Panc1 (cell line): ENCODE measurements around the gene RTP5.

Experiments
- POLR2AphosphoS5 ChIP-seq: IDR thresholded peaks from 2 replicates; pipeline ENCODE4 v1.6.1; 2012; ENCODE audit warnings: mild to moderate bottlenecking, low read depth, low read length, moderate library complexity
- TF ChIP-seq, protein P1 (sequence below): fragments of 450-650 bp; IDR thresholded peaks from 2 replicates; pipeline ENCODE4 v1.5.1; 2017; ENCODE audit warnings: mild to moderate bottlenecking
- TF ChIP-seq, protein P2 (sequence below), 2 experiments: IDR thresholded peaks; 2 replicates each; pipeline ENCODE4 v1.6.1; 2011 to 2012; ENCODE audit warnings: low read depth in 2 of 2, control low read depth in 1 of 2, low read length in 1 of 2, mild to moderate bottlenecking in 1 of 2, moderate library complexity in 1 of 2; ENCODE audit not compliant: insufficient read depth in 1 of 2

GRCh38 chr2:241873803-241874110 lies 4.2 kb downstream of the RTP5 start:
- TF ChIP-seq, protein P1, sequence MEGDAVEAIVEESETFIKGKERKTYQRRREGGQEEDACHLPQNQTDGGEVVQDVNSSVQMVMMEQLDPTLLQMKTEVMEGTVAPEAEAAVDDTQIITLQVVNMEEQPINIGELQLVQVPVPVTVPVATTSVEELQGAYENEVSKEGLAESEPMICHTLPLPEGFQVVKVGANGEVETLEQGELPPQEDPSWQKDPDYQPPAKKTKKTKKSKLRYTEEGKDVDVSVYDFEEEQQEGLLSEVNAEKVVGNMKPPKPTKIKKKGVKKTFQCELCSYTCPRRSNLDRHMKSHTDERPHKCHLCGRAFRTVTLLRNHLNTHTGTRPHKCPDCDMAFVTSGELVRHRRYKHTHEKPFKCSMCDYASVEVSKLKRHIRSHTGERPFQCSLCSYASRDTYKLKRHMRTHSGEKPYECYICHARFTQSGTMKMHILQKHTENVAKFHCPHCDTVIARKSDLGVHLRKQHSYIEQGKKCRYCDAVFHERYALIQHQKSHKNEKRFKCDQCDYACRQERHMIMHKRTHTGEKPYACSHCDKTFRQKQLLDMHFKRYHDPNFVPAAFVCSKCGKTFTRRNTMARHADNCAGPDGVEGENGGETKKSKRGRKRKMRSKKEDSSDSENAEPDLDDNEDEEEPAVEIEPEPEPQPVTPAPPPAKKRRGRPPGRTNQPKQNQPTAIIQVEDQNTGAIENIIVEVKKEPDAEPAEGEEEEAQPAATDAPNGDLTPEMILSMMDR: no peak
- TF ChIP-seq POLR2AphosphoS5: no peak
- TF ChIP-seq, protein P2, sequence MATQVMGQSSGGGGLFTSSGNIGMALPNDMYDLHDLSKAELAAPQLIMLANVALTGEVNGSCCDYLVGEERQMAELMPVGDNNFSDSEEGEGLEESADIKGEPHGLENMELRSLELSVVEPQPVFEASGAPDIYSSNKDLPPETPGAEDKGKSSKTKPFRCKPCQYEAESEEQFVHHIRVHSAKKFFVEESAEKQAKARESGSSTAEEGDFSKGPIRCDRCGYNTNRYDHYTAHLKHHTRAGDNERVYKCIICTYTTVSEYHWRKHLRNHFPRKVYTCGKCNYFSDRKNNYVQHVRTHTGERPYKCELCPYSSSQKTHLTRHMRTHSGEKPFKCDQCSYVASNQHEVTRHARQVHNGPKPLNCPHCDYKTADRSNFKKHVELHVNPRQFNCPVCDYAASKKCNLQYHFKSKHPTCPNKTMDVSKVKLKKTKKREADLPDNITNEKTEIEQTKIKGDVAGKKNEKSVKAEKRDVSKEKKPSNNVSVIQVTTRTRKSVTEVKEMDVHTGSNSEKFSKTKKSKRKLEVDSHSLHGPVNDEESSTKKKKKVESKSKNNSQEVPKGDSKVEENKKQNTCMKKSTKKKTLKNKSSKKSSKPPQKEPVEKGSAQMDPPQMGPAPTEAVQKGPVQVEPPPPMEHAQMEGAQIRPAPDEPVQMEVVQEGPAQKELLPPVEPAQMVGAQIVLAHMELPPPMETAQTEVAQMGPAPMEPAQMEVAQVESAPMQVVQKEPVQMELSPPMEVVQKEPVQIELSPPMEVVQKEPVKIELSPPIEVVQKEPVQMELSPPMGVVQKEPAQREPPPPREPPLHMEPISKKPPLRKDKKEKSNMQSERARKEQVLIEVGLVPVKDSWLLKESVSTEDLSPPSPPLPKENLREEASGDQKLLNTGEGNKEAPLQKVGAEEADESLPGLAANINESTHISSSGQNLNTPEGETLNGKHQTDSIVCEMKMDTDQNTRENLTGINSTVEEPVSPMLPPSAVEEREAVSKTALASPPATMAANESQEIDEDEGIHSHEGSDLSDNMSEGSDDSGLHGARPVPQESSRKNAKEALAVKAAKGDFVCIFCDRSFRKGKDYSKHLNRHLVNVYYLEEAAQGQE (IDR thresholded peaks at IDR 0.05; ENCODE audit: insufficient read depth in 1 of 2, low read depth in 2 of 2, low read length in 1 of 2): no peak
